Colonic mucosa (tissue), 4 donors: ENCODE data around the gene FBLIM1. TPM values are rescaled to one million over a fixed set of nuclear protein-coding genes. Genes with fewer than 3 reads are reported as not detected.

ENCODE experiments used
- DNase-seq: peaks from one replicate; pipeline ENCODE4 v3.0.0-alpha.2; 2020
- H3K27ac ChIP-seq: fragments of 200-600 bp; one replicate; pipeline ENCODE4 v1.8.0; 2021
- H3K27me3 ChIP-seq: fragments of 200-600 bp; one replicate; pipeline ENCODE4 v1.8.0; 2021
- H3K36me3 ChIP-seq: fragments of 200-600 bp; one replicate; pipeline ENCODE4 v1.8.0; 2021
- H3K4me1 ChIP-seq: fragments of 200-600 bp; one replicate; pipeline ENCODE4 v1.8.0; 2021; ENCODE audit warnings: mild to moderate bottlenecking
- H3K4me3 ChIP-seq: fragments of 200-600 bp; one replicate; pipeline ENCODE4 v1.8.0; 2021
- H3K9ac ChIP-seq, 2 donors: one replicate each; pipeline ENCODE4 v1.7.0; 2013; ENCODE audit warnings: control low read depth in 2 of 2, low read depth in 2 of 2, low read length in 2 of 2
- H3K9me3 ChIP-seq: fragments of 200-600 bp; one replicate; pipeline ENCODE4 v1.8.0; 2021
- CTCF ChIP-seq: fragments of 200-600 bp; IDR thresholded peaks from one replicate; pipeline ENCODE4 v1.8.0; 2022; ENCODE audit warnings: antibody characterized with exemption, mild to moderate bottlenecking
- intact Hi-C: fragments of 100-400 bp; cut with DNase I; formaldehyde crosslinking; loops from one replicate; pipeline ENCODE4 v1.14.1; 2022
- total RNA-seq, 2 donors: library from RNA; stranded (reverse); fragmentation: NEBNext Ultra II Directional in 1 of 2; extraction: Animal tissue kit (Norgen Biotek cat#: 25700) in 1 of 2; gene quantifications; one replicate each; pipeline ENCODE4 v1.2.1, GENCODE V29; 2021
- donor health status: healthy.
- donor health status: DM: no; HTN: no; CAD: no.
- donor health status: DM: no; HTN: no; CAD: no.

The FBLIM1 gene
- total RNA-seq, 2 donors from 2014 or later, result 167 to 213 TPM

- TF ChIP-seq CTCF, result no peak
- H3K4me3 ChIP-seq, result no peak overlapping the region
- no peak for DNase-seq
These were observed 20.0 kb upstream of the FBLIM1 start for GRCh38 chr1:15738416-15739113.

GRCh38 chr1:15739259-15739658, 19.3 kb upstream of the FBLIM1 start:
- intact Hi-C loops, result no loop called here
- H3K4me1 ChIP-seq, result peaks cover 5% of the 10 kb centered on the region
- no peaks in the 10 kb centered on the region for H3K9me3 ChIP-seq
- H3K4me3 ChIP-seq, result no peak overlapping the region
- TF ChIP-seq CTCF, result no peak
- no peaks in the 10 kb centered on the region for H3K27me3 ChIP-seq
- H3K9ac ChIP-seq, result no peak overlapping the region
- no peak overlapping the region for H3K27ac ChIP-seq
- H3K36me3 ChIP-seq, result no peaks in the 10 kb centered on the region
- DNase-seq, result no peak

More at GRCh38 chr1:15738416-15739113, 20.0 kb upstream of the FBLIM1 start:
- intact Hi-C loops, result no loop called here
- Histone ChIP-seq H3K36me3 (peaks cover 4% of the 10 kb centered on the region), H3K27ac (no peak overlapping the region), H3K4me1 (peaks cover 5% of the 10 kb centered on the region), H3K9me3 (no peaks in the 10 kb centered on the region), H3K27me3 (no peaks in the 10 kb centered on the region), H3K9ac (peak overlapping the region in 1 of 2 donors; percentile 34)

DNA sequence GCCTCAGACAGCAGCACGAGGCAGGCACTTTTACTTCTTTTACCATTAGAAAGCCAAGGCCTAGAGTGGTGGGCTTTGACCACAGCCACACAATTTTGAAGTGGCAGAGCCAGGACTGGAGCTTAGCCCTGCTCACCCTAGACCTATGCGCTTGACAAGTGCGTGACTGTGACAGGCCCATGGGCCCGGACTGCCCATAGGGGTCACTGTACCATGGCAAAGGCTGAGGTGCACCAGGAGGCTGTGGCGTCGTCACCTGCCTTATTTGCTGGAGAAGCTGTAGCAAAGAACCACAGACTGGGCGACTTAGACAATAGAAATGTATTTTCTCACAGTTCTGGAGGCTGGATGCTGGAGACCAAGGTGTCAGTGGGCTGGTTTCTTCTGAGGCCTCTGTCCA, 18.9 kb upstream of the FBLIM1 start:
- Histone ChIP-seq H3K9me3 (no peaks in the 10 kb centered on the region), H3K36me3 (no peaks in the 10 kb centered on the region), H3K4me3 (no peak overlapping the region), H3K9ac (no peak overlapping the region), H3K27me3 (no peaks in the 10 kb centered on the region), H3K27ac (no peak overlapping the region), H3K4me1 (peaks cover 5% of the 10 kb centered on the region)
- intact Hi-C loops, result no loop called here
- no peak for DNase-seq
- no peak for TF ChIP-seq CTCF

- no peaks in the 10 kb centered on the region for H3K36me3 ChIP-seq
- intact Hi-C loops, result no loop called here
- H3K4me1 ChIP-seq, result no peaks in the 10 kb centered on the region
- peak overlapping the region; percentile 50 for H3K27ac ChIP-seq
- no peaks in the 10 kb centered on the region for H3K27me3 ChIP-seq
- DNase-seq, result peak; percentile 93
- H3K9me3 ChIP-seq, result no peaks in the 10 kb centered on the region
- peak; percentile 82 for TF ChIP-seq CTCF
- H3K4me3 ChIP-seq, result no peak overlapping the region
- peak overlapping the region; percentile 48 to 85 for H3K9ac ChIP-seq
These were observed 17.4 kb upstream of the FBLIM1 start for GRCh38 chr1:15740924-15741850.

GRCh38 chr1:15742339-15742801, 16.2 kb upstream of the FBLIM1 start, which contains the start of gene TMEM82:
Gene TMEM82, plus strand, starts transcription at chr1:15742499. Its CDS starts 61 bp downstream, at chr1:15742560.
- Histone ChIP-seq H3K9me3 (no peaks in the 10 kb centered on the region), H3K4me3 (peak within 1 kb of the TSS; percentile 12), H3K4me1 (no peaks in the 10 kb centered on the region), H3K27ac (peak within 1 kb of the TSS; percentile 50), H3K27me3 (no peaks in the 10 kb centered on the region), H3K9ac (peak within 1 kb of the TSS; percentile 53 to 85), H3K36me3 (no peaks in the 10 kb centered on the region)
- DNase-seq, result peak; percentile 78
- TF ChIP-seq CTCF, result no peak
- intact Hi-C loops, result no loop called here
